Neural cell (in vitro differentiated cells): ENCODE measurements around the gene GPR146. TPM values are rescaled to one million over a fixed set of nuclear protein-coding genes. Genes with fewer than 3 reads are reported as not detected.

Source experiments
- H2AFZ ChIP-seq: fragments of 200-600, 300-800 bp; sonication (generic), shearing (Covaris generic); 2 replicates; pipeline ENCODE4 v1.6.0; 2014; ENCODE audit warnings: low read depth, mild to moderate bottlenecking, antibody characterized with exemption, low read length, moderate library complexity
- H3F3A ChIP-seq: fragments of 200-600 bp; shearing (Covaris generic); 2 replicates; pipeline ENCODE4 v1.6.1; 2016; ENCODE audit warnings: mild to moderate bottlenecking, moderate library complexity, mixed read lengths, antibody characterized with exemption, low read length; ENCODE audit not compliant: insufficient read depth, poor library complexity, severe bottlenecking
- H3K27ac ChIP-seq: fragments of 200-600, 300-800 bp; sonication (generic), shearing (Covaris generic); 2 replicates; pipeline ENCODE4 v1.5.1; 2014; ENCODE audit warnings: mild to moderate bottlenecking, low read length, moderate library complexity
- H3K27me3 ChIP-seq: fragments of 300-800, 200-600 bp; sonication (generic), shearing (Covaris generic); 2 replicates; pipeline ENCODE4 v1.6.0; 2014; ENCODE audit warnings: mild to moderate bottlenecking, low read depth, low read length, moderate library complexity; ENCODE audit not compliant: insufficient read depth
- H3K36me3 ChIP-seq: fragments of 300-800, 200-600 bp; sonication (generic), shearing (Covaris generic); 2 replicates; pipeline ENCODE4 v1.5.1; 2014; ENCODE audit warnings: mild to moderate bottlenecking, antibody characterized with exemption, low read length, moderate library complexity; ENCODE audit not compliant: insufficient read depth
- H3K4me2 ChIP-seq: fragments of 300-800, 200-600 bp; sonication (generic), shearing (Covaris generic); 2 replicates; pipeline ENCODE4 v1.6.0; 2014; ENCODE audit warnings: mild to moderate bottlenecking, low read length
- H3K4me3 ChIP-seq: fragments of 300-800, 200-600 bp; sonication (generic), shearing (Covaris generic); 2 replicates; pipeline ENCODE4 v1.5.1; 2014; ENCODE audit warnings: mild to moderate bottlenecking, low read length, moderate library complexity
- H3K79me2 ChIP-seq: fragments of 200-600 bp; shearing (Covaris generic); replicated peaks from 2 replicates; pipeline ENCODE4 v1.6.0; 2014; ENCODE audit warnings: mild to moderate bottlenecking, low read length, moderate library complexity; ENCODE audit not compliant: insufficient read depth
- H3K9ac ChIP-seq: fragments of 300-800, 200-600 bp; sonication (generic), shearing (Covaris generic); 2 replicates; pipeline ENCODE4 v1.6.1; 2016; ENCODE audit warnings: mild to moderate bottlenecking, low read length, mixed read lengths
- H3K9me2 ChIP-seq: fragments of 200-600 bp; shearing (Covaris generic); 2 replicates; pipeline ENCODE4 v1.6.1; 2016; ENCODE audit warnings: mild to moderate bottlenecking, low read length, mixed read lengths; ENCODE audit not compliant: insufficient read depth
- H3K9me3 ChIP-seq: fragments of 200-600, 300-800 bp; sonication (generic), shearing (Covaris generic); 2 replicates; pipeline ENCODE4 v1.6.1; 2016; ENCODE audit warnings: mild to moderate bottlenecking, mixed run types, low read length, moderate library complexity, mixed read lengths
- H4K20me1 ChIP-seq: fragments of 200-600 bp; shearing (Covaris generic); 2 replicates; pipeline ENCODE4 v1.6.1; 2016; ENCODE audit warnings: mild to moderate bottlenecking, mixed run types; ENCODE audit not compliant: insufficient read depth
- EP300 ChIP-seq: fragments of 450-650 bp; conservative IDR thresholded peaks from 2 replicates; pipeline ENCODE4 v1.6.1; 2014; ENCODE audit warnings: antibody characterized with exemption, mild to moderate bottlenecking, moderate library complexity; ENCODE audit not compliant: poor library complexity, severe bottlenecking
- EZH2 ChIP-seq: fragments of 200-600, 300-800 bp; shearing (Covaris generic), sonication (generic); IDR thresholded peaks from 2 replicates; pipeline ENCODE4 v1.6.1; 2014; ENCODE audit warnings: antibody characterized with exemption, low read length, borderline replicate concordance, mild to moderate bottlenecking; ENCODE audit not compliant: insufficient read depth, poor library complexity, severe bottlenecking
- MXI1 ChIP-seq: fragments of 450-650 bp; conservative IDR thresholded peaks from 2 replicates; pipeline ENCODE4 v1.6.1; 2014; ENCODE audit warnings: antibody characterized with exemption, mild to moderate bottlenecking; ENCODE audit not compliant: poor library complexity, severe bottlenecking
- POLR2AphosphoS5 ChIP-seq: IDR thresholded peaks from 2 replicates; pipeline ENCODE4 v1.6.1; 2012
- RAD21 ChIP-seq: fragments of 450-650 bp; conservative IDR thresholded peaks from 2 replicates; pipeline ENCODE4 v1.6.1; 2014; ENCODE audit warnings: antibody characterized with exemption, mild to moderate bottlenecking, moderate library complexity
- SMC3 ChIP-seq: fragments of 450-650 bp; conservative IDR thresholded peaks from 2 replicates; pipeline ENCODE4 v1.6.1; 2014; ENCODE audit warnings: antibody characterized with exemption, mild to moderate bottlenecking, moderate library complexity; ENCODE audit not compliant: poor library complexity
- TAF1 ChIP-seq: IDR thresholded peaks from 2 replicates; pipeline ENCODE4 v1.6.1; 2012; ENCODE audit warnings: low read depth
- polyA plus RNA-seq: library from polyadenylated mRNA; depleted of rRNA; stranded (reverse); fragments of >200 nt; gene quantifications from 2 replicates; pipeline ENCODE4 v1.2.3, GENCODE V29; 2014
- TF ChIP-seq, protein P1 (sequence below): IDR thresholded peaks from 2 replicates; pipeline ENCODE4 v1.6.1; 2012; ENCODE audit warnings: borderline replicate concordance
- TF ChIP-seq, protein P2 (sequence below): fragments of 450-650 bp; IDR thresholded peaks from 2 replicates; pipeline ENCODE4 v1.5.1; 2014; ENCODE audit warnings: antibody characterized with exemption, mild to moderate bottlenecking, moderate library complexity; ENCODE audit not compliant: poor library complexity, severe bottlenecking

The GPR146 gene
- polyA plus RNA-seq, 1 donor from 2014 or later, result not detected

DNA sequence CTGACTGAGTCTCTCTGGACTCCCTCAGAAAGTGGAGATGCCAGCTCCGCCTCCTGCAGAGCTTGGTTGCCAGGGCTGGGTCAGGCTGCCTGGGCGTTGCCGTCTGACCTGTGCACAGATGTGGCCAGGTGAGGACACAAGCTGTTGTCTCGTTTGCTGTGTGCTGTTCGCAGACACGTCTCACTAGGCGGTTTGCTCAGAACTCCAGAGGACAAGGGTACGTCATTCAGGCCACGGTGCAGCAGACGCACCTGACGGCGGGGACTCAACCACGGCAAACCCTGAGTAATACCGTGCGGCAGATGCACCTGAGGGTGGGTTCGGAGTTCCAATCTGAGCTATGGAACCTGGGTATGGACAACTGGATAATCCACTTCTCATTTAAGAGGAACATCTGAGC, 55.3 kb downstream of the GPR146 start:
- H3K27ac ChIP-seq, result no peak overlapping the region
- no peaks in the 10 kb centered on the region for H3K9me3 ChIP-seq
- no peaks in the 10 kb centered on the region for H3K9me2 ChIP-seq
- H3F3A ChIP-seq, result no peaks in the 10 kb centered on the region
- no peak overlapping the region for H3K4me2 ChIP-seq
- H3K27me3 ChIP-seq, result no peaks in the 10 kb centered on the region
- H3K36me3 ChIP-seq, result no peaks in the 10 kb centered on the region
- no peak overlapping the region for H3K4me3 ChIP-seq
- H4K20me1 ChIP-seq, result no peaks in the 10 kb centered on the region
- TF ChIP-seq RAD21 (no peak), TAF1 (no peak)
- no peaks in the 10 kb centered on the region for H3K79me2 ChIP-seq
- H3K9ac ChIP-seq, result no peak overlapping the region
- no peak overlapping the region for H2AFZ ChIP-seq

DNA sequence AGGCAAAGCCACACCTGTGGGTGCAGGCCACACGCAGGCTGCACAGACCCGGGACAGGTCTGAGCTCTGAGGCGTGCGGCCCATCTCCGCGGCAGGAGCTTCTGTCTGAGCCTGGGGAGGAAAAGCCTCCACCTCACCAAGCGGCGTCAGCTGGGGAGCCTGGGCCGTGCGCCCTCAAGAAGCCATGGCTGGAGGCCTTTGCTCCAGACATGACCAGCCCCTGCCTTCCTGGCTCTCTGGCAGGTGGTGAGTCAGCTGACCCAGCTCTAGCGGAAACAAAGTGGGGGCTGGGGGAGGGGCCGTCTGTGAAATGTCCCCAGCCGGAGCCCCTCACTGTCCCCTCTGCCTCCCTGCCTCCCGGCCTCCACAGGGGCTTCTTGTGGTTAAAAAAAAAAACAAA, 56.0 kb downstream of the GPR146 start:
- no peak overlapping the region for H3K9ac ChIP-seq
- H2AFZ ChIP-seq, result no peak overlapping the region
- no peak overlapping the region for H3K4me2 ChIP-seq

DNA sequence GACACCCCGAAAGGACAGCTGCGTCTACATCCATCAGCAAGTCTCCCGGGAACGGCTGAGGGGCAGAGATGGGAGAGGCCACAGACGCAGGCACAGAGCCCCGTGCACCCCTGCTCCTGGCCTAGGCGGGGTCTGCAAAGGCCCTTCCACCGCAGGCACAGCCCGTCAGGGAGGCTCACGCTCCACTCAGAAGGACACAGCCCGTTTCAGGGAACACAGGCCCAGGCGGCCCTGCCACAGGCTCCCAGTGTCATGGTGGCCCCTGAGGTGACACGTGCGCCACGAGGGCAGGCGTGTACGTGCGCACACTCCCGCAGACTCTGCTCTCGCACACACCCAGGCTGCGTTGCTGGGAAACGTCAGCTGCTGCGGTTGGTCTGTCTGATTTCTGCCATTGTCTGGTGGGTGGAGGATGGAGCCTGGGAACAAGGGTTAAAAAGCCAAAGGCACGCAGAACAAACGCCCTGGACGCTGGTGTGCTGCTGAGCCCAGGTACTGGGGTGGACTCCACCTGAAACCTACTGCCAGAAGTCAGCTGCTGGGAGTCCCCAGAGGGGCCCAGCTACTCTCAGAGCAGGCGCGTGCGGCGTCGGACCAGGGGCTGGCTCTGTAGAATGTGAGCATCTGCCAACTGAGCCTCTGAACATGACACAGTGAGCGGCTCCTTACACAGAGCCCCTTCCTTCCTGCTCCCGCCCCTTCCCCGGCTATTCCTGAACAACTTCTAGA, 56.7 kb downstream of the GPR146 start:
- no peak for TF ChIP-seq EP300
- no peak for TF ChIP-seq POLR2AphosphoS5
- no peak for TF ChIP-seq TAF1
- TF ChIP-seq, protein P1, sequence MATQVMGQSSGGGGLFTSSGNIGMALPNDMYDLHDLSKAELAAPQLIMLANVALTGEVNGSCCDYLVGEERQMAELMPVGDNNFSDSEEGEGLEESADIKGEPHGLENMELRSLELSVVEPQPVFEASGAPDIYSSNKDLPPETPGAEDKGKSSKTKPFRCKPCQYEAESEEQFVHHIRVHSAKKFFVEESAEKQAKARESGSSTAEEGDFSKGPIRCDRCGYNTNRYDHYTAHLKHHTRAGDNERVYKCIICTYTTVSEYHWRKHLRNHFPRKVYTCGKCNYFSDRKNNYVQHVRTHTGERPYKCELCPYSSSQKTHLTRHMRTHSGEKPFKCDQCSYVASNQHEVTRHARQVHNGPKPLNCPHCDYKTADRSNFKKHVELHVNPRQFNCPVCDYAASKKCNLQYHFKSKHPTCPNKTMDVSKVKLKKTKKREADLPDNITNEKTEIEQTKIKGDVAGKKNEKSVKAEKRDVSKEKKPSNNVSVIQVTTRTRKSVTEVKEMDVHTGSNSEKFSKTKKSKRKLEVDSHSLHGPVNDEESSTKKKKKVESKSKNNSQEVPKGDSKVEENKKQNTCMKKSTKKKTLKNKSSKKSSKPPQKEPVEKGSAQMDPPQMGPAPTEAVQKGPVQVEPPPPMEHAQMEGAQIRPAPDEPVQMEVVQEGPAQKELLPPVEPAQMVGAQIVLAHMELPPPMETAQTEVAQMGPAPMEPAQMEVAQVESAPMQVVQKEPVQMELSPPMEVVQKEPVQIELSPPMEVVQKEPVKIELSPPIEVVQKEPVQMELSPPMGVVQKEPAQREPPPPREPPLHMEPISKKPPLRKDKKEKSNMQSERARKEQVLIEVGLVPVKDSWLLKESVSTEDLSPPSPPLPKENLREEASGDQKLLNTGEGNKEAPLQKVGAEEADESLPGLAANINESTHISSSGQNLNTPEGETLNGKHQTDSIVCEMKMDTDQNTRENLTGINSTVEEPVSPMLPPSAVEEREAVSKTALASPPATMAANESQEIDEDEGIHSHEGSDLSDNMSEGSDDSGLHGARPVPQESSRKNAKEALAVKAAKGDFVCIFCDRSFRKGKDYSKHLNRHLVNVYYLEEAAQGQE, result no peak
- TF ChIP-seq RAD21, result no peak
- no peak for TF ChIP-seq MXI1
- no peak for TF ChIP-seq EZH2
- TF ChIP-seq SMC3, result no peak
- TF ChIP-seq, protein P2, sequence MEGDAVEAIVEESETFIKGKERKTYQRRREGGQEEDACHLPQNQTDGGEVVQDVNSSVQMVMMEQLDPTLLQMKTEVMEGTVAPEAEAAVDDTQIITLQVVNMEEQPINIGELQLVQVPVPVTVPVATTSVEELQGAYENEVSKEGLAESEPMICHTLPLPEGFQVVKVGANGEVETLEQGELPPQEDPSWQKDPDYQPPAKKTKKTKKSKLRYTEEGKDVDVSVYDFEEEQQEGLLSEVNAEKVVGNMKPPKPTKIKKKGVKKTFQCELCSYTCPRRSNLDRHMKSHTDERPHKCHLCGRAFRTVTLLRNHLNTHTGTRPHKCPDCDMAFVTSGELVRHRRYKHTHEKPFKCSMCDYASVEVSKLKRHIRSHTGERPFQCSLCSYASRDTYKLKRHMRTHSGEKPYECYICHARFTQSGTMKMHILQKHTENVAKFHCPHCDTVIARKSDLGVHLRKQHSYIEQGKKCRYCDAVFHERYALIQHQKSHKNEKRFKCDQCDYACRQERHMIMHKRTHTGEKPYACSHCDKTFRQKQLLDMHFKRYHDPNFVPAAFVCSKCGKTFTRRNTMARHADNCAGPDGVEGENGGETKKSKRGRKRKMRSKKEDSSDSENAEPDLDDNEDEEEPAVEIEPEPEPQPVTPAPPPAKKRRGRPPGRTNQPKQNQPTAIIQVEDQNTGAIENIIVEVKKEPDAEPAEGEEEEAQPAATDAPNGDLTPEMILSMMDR, result no peak
- H3K9me3 ChIP-seq, result no peaks in the 10 kb centered on the region
- H3F3A ChIP-seq, result no peaks in the 10 kb centered on the region
- no peak overlapping the region for H3K4me2 ChIP-seq
- H3K27me3 ChIP-seq, result no peaks in the 10 kb centered on the region
- H3K36me3 ChIP-seq, result no peaks in the 10 kb centered on the region
- H3K9ac ChIP-seq, result no peak overlapping the region
- H3K9me2 ChIP-seq, result no peaks in the 10 kb centered on the region
- H2AFZ ChIP-seq, result no peak overlapping the region
- no peak overlapping the region for H3K4me3 ChIP-seq
- no peaks in the 10 kb centered on the region for H4K20me1 ChIP-seq
- no peak overlapping the region for H3K27ac ChIP-seq
- no peaks in the 10 kb centered on the region for H3K79me2 ChIP-seq

More for the DNA sequence above, 56.0 kb downstream of the GPR146 start:
- Histone ChIP-seq H3K9me3 (no peaks in the 10 kb centered on the region), H3K9me2 (no peaks in the 10 kb centered on the region), H3K4me3 (no peak overlapping the region), H3K36me3 (no peaks in the 10 kb centered on the region), H3K27ac (no peak overlapping the region), H3F3A (no peaks in the 10 kb centered on the region), H4K20me1 (no peaks in the 10 kb centered on the region), H3K27me3 (no peaks in the 10 kb centered on the region), H3K79me2 (no peaks in the 10 kb centered on the region)
- TF ChIP-seq EP300, result no peak
- TF ChIP-seq TAF1, result no peak
